ENCODE measurements around the gene LRRK2.

DNA sequence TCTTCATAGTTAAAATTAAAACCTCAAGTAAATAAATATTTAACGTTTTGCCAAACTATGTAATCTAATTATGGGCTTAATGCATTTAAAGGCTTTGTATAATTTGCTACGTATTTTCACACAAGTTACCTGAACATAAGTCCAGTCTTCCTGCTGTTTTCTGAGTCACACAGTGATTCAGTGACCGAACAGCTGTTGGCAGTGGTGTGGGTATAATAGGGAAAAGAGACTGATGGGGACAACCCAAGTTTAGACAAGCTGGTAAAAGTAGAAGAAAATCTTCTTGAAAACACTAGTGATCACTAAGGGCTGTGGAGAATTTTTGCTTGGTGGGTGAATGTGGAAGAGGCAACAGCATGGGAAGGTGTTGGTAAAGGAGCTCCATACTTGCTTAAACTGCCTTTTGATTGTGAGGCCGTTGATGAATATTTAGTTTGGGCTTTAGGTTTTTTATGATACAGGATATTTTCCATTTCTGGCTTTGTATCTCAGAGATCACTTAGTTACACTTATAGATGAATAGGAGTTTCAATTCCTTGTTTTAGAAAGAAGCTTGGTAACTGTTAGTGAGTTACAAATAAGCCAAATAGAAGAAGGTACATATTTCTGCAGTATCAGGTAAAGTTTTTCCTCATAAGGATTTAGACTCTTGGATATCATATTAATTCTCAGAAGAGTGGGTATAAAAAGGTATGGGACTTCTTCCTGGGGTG lies 23.9 kb downstream of the LRRK2 start:
- TF ChIP-seq, protein P1, sequence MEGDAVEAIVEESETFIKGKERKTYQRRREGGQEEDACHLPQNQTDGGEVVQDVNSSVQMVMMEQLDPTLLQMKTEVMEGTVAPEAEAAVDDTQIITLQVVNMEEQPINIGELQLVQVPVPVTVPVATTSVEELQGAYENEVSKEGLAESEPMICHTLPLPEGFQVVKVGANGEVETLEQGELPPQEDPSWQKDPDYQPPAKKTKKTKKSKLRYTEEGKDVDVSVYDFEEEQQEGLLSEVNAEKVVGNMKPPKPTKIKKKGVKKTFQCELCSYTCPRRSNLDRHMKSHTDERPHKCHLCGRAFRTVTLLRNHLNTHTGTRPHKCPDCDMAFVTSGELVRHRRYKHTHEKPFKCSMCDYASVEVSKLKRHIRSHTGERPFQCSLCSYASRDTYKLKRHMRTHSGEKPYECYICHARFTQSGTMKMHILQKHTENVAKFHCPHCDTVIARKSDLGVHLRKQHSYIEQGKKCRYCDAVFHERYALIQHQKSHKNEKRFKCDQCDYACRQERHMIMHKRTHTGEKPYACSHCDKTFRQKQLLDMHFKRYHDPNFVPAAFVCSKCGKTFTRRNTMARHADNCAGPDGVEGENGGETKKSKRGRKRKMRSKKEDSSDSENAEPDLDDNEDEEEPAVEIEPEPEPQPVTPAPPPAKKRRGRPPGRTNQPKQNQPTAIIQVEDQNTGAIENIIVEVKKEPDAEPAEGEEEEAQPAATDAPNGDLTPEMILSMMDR (IDR thresholded peaks at IDR 0.05; ENCODE audit: insufficient read depth, low read length), result no peak
- TF ChIP-seq, protein P2, sequence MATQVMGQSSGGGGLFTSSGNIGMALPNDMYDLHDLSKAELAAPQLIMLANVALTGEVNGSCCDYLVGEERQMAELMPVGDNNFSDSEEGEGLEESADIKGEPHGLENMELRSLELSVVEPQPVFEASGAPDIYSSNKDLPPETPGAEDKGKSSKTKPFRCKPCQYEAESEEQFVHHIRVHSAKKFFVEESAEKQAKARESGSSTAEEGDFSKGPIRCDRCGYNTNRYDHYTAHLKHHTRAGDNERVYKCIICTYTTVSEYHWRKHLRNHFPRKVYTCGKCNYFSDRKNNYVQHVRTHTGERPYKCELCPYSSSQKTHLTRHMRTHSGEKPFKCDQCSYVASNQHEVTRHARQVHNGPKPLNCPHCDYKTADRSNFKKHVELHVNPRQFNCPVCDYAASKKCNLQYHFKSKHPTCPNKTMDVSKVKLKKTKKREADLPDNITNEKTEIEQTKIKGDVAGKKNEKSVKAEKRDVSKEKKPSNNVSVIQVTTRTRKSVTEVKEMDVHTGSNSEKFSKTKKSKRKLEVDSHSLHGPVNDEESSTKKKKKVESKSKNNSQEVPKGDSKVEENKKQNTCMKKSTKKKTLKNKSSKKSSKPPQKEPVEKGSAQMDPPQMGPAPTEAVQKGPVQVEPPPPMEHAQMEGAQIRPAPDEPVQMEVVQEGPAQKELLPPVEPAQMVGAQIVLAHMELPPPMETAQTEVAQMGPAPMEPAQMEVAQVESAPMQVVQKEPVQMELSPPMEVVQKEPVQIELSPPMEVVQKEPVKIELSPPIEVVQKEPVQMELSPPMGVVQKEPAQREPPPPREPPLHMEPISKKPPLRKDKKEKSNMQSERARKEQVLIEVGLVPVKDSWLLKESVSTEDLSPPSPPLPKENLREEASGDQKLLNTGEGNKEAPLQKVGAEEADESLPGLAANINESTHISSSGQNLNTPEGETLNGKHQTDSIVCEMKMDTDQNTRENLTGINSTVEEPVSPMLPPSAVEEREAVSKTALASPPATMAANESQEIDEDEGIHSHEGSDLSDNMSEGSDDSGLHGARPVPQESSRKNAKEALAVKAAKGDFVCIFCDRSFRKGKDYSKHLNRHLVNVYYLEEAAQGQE (IDR thresholded peaks at IDR 0.05; ENCODE audit: insufficient replicate concordance, low read depth), result no peak
- no peak for TF ChIP-seq POLR2AphosphoS5 (IDR thresholded peaks at IDR 0.05; ENCODE audit: low read depth)

Data from HL-60 (cell line).